Loucy (cell line): Measurements from ENCODE around the gene CNP.

ENCODE experiments used
- EZH2phosphoT487 ChIP-seq: fragments of 200-600 bp; IDR thresholded peaks from 2 replicates; pipeline ENCODE4 v1.6.1; 2018; ENCODE audit warnings: antibody characterized with exemption, mild to moderate bottlenecking, moderate library complexity, borderline replicate concordance
- TF ChIP-seq, protein P1 (sequence below): fragments of 200-600 bp; sonication (generic); conservative IDR thresholded peaks from 2 replicates; pipeline ENCODE4 v1.5.1; 2014; ENCODE audit warnings: mild to moderate bottlenecking, antibody characterized with exemption, low read length

DNA sequence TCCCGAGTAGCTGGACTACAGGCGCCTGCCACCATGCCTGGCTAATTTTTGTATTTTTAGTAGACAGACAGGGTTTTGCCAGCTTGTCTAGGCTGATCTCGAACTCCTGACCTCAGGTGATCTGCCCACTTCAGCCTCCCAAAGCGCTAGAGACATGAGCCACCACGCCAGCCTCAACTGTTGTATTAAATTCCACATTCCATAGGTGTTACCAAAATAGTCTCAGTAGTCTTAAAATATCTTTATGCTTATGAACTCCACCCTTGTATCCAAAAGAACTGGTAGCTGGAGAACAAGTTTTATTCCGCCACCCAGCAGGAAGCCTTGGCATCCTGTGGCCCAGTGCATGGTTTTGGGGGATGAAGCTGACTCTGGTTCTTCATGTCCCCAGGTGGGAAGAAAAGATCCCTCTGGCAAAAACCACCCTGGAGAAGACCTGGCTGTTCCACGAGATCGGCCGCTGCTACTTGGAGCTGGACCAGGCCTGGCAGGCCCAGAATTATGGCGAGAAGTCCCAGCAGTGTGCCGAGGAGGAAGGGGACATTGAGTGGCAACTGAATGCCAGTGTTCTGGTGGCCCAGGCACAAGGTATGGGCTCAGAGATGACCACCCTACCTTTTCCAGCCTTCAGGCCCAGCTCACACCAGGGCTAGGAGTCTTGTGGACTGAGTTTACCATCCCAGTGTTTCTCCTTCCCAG, 17.7 kb upstream of the CNP start:
- TF ChIP-seq, protein P1, sequence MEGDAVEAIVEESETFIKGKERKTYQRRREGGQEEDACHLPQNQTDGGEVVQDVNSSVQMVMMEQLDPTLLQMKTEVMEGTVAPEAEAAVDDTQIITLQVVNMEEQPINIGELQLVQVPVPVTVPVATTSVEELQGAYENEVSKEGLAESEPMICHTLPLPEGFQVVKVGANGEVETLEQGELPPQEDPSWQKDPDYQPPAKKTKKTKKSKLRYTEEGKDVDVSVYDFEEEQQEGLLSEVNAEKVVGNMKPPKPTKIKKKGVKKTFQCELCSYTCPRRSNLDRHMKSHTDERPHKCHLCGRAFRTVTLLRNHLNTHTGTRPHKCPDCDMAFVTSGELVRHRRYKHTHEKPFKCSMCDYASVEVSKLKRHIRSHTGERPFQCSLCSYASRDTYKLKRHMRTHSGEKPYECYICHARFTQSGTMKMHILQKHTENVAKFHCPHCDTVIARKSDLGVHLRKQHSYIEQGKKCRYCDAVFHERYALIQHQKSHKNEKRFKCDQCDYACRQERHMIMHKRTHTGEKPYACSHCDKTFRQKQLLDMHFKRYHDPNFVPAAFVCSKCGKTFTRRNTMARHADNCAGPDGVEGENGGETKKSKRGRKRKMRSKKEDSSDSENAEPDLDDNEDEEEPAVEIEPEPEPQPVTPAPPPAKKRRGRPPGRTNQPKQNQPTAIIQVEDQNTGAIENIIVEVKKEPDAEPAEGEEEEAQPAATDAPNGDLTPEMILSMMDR, result no peak
- no peak for TF ChIP-seq EZH2phosphoT487
